ENCODE data around the gene PHC2.

DNA sequence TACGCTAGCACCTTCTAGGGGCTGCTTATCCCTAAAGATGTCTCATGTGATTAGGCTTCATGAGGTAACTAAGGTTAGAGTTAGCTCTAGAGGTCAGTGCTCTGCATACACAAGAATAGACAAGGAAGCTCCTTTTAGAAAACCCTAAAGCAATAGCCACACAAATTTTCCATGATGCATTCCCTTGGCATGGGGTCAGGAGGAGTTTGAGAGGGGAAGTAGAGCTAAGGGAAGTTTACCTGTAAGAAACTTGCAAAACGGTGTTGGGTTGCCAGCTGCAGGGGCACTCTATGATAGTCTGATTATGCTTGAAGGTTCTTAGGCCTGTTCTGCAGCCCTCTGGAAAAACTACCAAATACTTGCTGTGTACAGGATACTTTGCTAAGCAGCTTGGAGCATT is 71.0 kb downstream of the PHC2 start:
- TF ChIP-seq EZH2phosphoT487 (conservative IDR thresholded peaks at IDR 0.05; ENCODE audit: low read length): no peak
- TF ChIP-seq, protein P1, sequence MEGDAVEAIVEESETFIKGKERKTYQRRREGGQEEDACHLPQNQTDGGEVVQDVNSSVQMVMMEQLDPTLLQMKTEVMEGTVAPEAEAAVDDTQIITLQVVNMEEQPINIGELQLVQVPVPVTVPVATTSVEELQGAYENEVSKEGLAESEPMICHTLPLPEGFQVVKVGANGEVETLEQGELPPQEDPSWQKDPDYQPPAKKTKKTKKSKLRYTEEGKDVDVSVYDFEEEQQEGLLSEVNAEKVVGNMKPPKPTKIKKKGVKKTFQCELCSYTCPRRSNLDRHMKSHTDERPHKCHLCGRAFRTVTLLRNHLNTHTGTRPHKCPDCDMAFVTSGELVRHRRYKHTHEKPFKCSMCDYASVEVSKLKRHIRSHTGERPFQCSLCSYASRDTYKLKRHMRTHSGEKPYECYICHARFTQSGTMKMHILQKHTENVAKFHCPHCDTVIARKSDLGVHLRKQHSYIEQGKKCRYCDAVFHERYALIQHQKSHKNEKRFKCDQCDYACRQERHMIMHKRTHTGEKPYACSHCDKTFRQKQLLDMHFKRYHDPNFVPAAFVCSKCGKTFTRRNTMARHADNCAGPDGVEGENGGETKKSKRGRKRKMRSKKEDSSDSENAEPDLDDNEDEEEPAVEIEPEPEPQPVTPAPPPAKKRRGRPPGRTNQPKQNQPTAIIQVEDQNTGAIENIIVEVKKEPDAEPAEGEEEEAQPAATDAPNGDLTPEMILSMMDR (IDR thresholded peaks at IDR 0.05; ENCODE audit: insufficient read depth, low read length, poor library complexity, severe bottlenecking): no peak
